GM12878 (cell line): ENCODE measurements around the gene MFSD6. TPM values are rescaled to one million over a fixed set of nuclear protein-coding genes. Genes with fewer than 3 reads are reported as not detected.
"Not testable (repeated sequence)": the region's sequence is repeated elsewhere in the genome, so short reads cannot be mapped to it uniquely, and the experiment has no call there.

Source experiments
- ATAC-seq: fragments of 200-7000 bp; cut with Tn5 transposase; 3 replicates; pipeline ENCODE4 v1.9.1; 2020; ENCODE audit warnings: mild to moderate bottlenecking, moderate library complexity
- BruUV-seq: library from RNA; stranded (reverse); fragments of 400-500 nt; replicated peaks from 2 replicates; lab custom pipeline; 2021; lab: Mats Ljungman, UMichigan
- CTCF ChIA-PET: fragments of 300-600 bp; sonication (Branson Sonifier 250); formaldehyde crosslinking; extraction: SDS; loops from one replicate; lab custom pipeline; 2021; ENCODE audit warnings: inconsistent platforms; lab: Yijun Ruan, JAX
- POLR2A ChIA-PET: fragments of 350-600 bp; formaldehyde crosslinking; extraction: SDS; loops from one replicate; lab custom pipeline; 2021; ENCODE audit warnings: inconsistent platforms; lab: Charles Lee
- RAD21 ChIA-PET: fragments of 300-600 bp; sonication (Branson Sonifier 250); formaldehyde crosslinking; loops from one replicate; lab custom pipeline; 2023; ENCODE audit warnings: antibody characterized with exemption; ENCODE audit not compliant: unreplicated experiment; lab: Charles Lee
- SMC1A ChIA-PET: fragments of 300-600 bp; sonication (Branson Sonifier 250); formaldehyde crosslinking; loops from one replicate; lab custom pipeline; 2023; ENCODE audit not compliant: unreplicated experiment, uncharacterized antibody; lab: Charles Lee
- DNase-seq: peaks from one replicate; pipeline ENCODE4 v3.0.0-alpha.2; 2011; ENCODE audit warnings: low read depth, low spot score
- FAIRE-seq: peaks from 3 replicates; lab custom pipeline; 2011; peaks lifted over from hg19 to GRCh38; lab: Jason Lieb, UNC
- H2AFZ ChIP-seq: 2 replicates; pipeline ENCODE4 v1.6.0; 2011; ENCODE audit warnings: low read depth, low read length, control low read depth; ENCODE audit not compliant: control insufficient read depth
- H3K27ac ChIP-seq: 2 replicates; pipeline ENCODE4 v1.5.1; 2011; ENCODE audit warnings: control low read depth; ENCODE audit not compliant: control insufficient read depth, insufficient read depth
- H3K27me3 ChIP-seq, 2 experiments: replicated peaks in 1 of 2; 2 replicates each; pipeline versions ENCODE4 v1.6.0 to v1.6.1; 2011; ENCODE audit warnings: low read length in 1 of 2; ENCODE audit not compliant: control insufficient read depth in 2 of 2, insufficient read depth in 2 of 2
- H3K36me3 ChIP-seq, 2 experiments: 2 replicates each; pipeline ENCODE4 v1.5.1; 2011; ENCODE audit warnings: low read length in 1 of 2; ENCODE audit not compliant: control insufficient read depth in 2 of 2, insufficient read depth in 2 of 2
- H3K4me1 ChIP-seq: 2 replicates; pipeline ENCODE4 v1.6.1; 2011; ENCODE audit warnings: mild to moderate bottlenecking, low read length, moderate library complexity, mixed read lengths; ENCODE audit not compliant: control insufficient read depth, insufficient read depth
- H3K4me2 ChIP-seq: 2 replicates; pipeline ENCODE4 v1.6.0; 2011; ENCODE audit warnings: control low read depth; ENCODE audit not compliant: control insufficient read depth, insufficient read depth
- H3K4me3 ChIP-seq: fragments of 200-600 bp; sonication (generic); 2 replicates; pipeline ENCODE4 v1.5.1; 2016
- H3K79me2 ChIP-seq: 2 replicates; pipeline ENCODE4 v1.6.0; 2011; ENCODE audit warnings: low read length; ENCODE audit not compliant: control insufficient read depth, insufficient read depth
- H3K9ac ChIP-seq: 2 replicates; pipeline ENCODE4 v1.8.0; 2011; ENCODE audit warnings: low read length, control low read depth, mixed read lengths; ENCODE audit not compliant: control insufficient read depth, insufficient read depth
- H3K9me3 ChIP-seq: replicated peaks from 3 replicates; pipeline ENCODE4 v1.5.1; 2011; ENCODE audit warnings: mild to moderate bottlenecking, low read length; ENCODE audit not compliant: control insufficient read depth, insufficient read depth
- H4K20me1 ChIP-seq: 2 replicates; pipeline ENCODE4 v1.6.0; 2011; ENCODE audit not compliant: control insufficient read depth, insufficient read depth
- POU2F2 ChIP-seq: IDR thresholded peaks from 3 replicates; pipeline ENCODE4 v1.6.1; 2011; ENCODE audit warnings: low read depth, mild to moderate bottlenecking, low read length, borderline replicate concordance
- WGBS: methylation state at CpG from one replicate; pipeline ENCODE4 v1.1.6; 2016; ENCODE audit warnings: low lambda C conversion rate; ENCODE audit not compliant: insufficient replicate concordance, insufficient coverage; ENCODE audit errors: missing lambda C conversion rate; 5-methylcytosine and 5-hydroxymethylcytosine counted together
- in situ Hi-C: fragments of 300-500 bp; cut with MboI; formaldehyde crosslinking; loops from 9 replicates; pipeline ENCODE4 v1.14.3; 2018; ENCODE audit warnings: mixed read lengths
- intact Hi-C: fragments of 100-400 bp; cut with micrococcal nuclease; formaldehyde crosslinking; loops from one replicate; pipeline ENCODE4 v1.14.2; 2022; ENCODE audit not compliant: unreplicated experiment
- polyA plus RNA-seq, 11 experiments: library from polyadenylated mRNA; depleted of rRNA in 4 of 11; unstranded in 6 of 11; stranded (reverse) in 5 of 11; fragments of >200 nt; fragmentation: Nextera tagmentation in 4 of 11; fragmentation: Illumina TruSeq in 1 of 11; extraction: Ambion mirVana in 4 of 11; extraction: Trizol in 1 of 11; gene quantifications; 1 replicate in 1 of 11; 2 replicates in 10 of 11; pipeline versions ENCODE4 v1.2.1 to v1.2.3, GENCODE V29; 2011 to 2016; ENCODE audit warnings: inconsistent platforms in 2 of 11, missing spikeins in 2 of 11, low read depth in 1 of 11
- total RNA-seq, 4 experiments: library from RNA; depleted of rRNA in 3 of 4; stranded (reverse); fragments of >200 nt in 3 of 4; fragmentation: Illumina TruSeq in 1 of 4; extraction: Trizol in 1 of 4; gene quantifications; 2 replicates each; pipeline versions ENCODE4 v1.2.1 to v1.2.3, GENCODE V29; 2013 to 2021
- TF ChIP-seq, protein P1 (sequence below): fragments of 450-650 bp; formaldehyde crosslinking; IDR thresholded peaks from 2 replicates; pipeline ENCODE4 v1.4.0; 2020; ENCODE audit warnings: mild to moderate bottlenecking, moderate library complexity

Gene MFSD6
- total and polyA plus RNA-seq, 10 of the 15 experiments (the other 5 are each of a cell fraction or from before 2014, with no cell fraction given): 6.7 to 42.6 (median 24.2) TPM

DNA sequence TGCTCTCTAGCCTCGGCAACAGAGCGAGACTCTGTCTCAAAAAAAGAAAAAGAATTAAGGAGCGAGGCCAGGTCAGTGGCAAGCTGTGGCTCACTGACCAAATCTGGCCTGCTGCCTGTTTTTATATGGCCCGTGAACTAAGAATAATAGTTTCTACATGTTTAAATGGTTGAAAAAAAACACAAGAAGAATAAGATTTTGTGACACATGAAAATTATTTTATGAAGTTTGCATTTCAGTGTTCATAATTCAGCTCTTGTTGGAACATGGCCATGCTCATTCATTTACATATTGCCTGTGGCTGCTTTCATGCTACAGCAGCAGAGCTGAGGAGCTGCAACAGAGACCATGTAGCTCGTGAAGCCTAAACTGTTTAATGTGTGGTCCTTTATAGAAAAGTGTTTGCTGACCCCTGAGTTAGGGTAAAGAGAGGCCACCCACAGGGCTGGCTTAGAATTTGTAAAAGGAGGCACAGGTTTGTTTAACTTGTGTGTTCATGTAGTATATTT lies 59.5 kb downstream of the MFSD6 start:
- ChIA-PET SMC1A (interaction anchor here (0.8 to 1.5 kb wide), 5 partner anchors 11 to 123 kb away, joined by 3 to 5 read pairs (median 3); no protein-coding TSS in a partner anchor), CTCF (interaction anchor here (1.3 kb wide), 1 partner anchor 20 kb away, joined by 4 read pairs; no protein-coding TSS in a partner anchor), RAD21 (interaction anchor here (0.8 to 1.4 kb wide), 4 partner anchors 35 to 212 kb away, joined by 3 to 6 read pairs (median 3); no protein-coding TSS in a partner anchor), POLR2A (no interaction called here)
- Histone ChIP-seq H3K36me3 (peaks cover 0 to 5% of the 10 kb centered on the region in 2 experiments; a peak in 2 of 4 replicates), H2AFZ (no peak overlapping the region; the same call in 1 of the 2 replicates), H3K27me3 (no peaks in the 10 kb centered on the region), H3K27ac (peak overlapping the region; percentile 82), H3K9ac (peak overlapping the region; percentile 10; the same call in 1 of the 2 replicates), H3K4me2 (peak overlapping the region; percentile 92), H3K9me3 (no peaks in the 10 kb centered on the region; the same call in 1 of the 3 replicates), H4K20me1 (no peaks in the 10 kb centered on the region), H3K4me3 (peak overlapping the region; percentile 11; the same call in 1 of the 2 replicates), H3K4me1 (peaks cover 62% of the 10 kb centered on the region), H3K79me2 (peaks cover 42% of the 10 kb centered on the region)
- FAIRE-seq (peak; percentile 18), DNase-seq (no peak), ATAC-seq (peak; percentile 66)
- WGBS: 2% methylated on average over 5 of the region's 5 CpGs
- BruUV-seq: no TSS peak
- in situ Hi-C loops: no loop called here
- peak; percentile 65; the same call in 1 of the 3 replicates for TF ChIP-seq POU2F2
- TF ChIP-seq, protein P1, sequence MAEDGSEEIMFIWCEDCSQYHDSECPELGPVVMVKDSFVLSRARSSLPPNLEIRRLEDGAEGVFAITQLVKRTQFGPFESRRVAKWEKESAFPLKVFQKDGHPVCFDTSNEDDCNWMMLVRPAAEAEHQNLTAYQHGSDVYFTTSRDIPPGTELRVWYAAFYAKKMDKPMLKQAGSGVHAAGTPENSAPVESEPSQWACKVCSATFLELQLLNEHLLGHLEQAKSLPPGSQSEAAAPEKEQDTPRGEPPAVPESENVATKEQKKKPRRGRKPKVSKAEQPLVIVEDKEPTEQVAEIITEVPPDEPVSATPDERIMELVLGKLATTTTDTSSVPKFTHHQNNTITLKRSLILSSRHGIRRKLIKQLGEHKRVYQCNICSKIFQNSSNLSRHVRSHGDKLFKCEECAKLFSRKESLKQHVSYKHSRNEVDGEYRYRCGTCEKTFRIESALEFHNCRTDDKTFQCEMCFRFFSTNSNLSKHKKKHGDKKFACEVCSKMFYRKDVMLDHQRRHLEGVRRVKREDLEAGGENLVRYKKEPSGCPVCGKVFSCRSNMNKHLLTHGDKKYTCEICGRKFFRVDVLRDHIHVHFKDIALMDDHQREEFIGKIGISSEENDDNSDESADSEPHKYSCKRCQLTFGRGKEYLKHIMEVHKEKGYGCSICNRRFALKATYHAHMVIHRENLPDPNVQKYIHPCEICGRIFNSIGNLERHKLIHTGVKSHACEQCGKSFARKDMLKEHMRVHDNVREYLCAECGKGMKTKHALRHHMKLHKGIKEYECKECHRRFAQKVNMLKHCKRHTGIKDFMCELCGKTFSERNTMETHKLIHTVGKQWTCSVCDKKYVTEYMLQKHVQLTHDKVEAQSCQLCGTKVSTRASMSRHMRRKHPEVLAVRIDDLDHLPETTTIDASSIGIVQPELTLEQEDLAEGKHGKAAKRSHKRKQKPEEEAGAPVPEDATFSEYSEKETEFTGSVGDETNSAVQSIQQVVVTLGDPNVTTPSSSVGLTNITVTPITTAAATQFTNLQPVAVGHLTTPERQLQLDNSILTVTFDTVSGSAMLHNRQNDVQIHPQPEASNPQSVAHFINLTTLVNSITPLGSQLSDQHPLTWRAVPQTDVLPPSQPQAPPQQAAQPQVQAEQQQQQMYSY: no peak
- intact Hi-C loops: no loop called here

DNA sequence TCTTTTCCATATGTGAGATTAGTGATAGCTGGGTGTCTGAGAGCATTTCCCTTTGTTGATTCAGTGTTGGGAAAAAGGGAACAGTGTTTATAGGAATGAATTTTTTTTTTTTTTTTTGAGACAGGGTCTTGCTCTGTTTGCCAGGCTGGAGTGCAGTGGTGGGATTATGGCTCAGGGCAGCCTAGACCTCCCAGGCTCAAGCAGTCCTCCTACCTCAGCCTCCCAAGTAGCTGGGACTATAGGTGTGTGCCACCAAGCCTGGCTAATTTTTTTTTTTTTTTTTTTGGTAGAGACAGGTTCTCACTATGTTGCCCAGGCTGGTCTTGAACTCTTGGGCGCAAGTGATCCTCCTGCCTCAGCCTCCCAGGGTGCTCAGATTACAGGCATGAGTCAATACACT lies 60.2 kb downstream of the MFSD6 start:
- ATAC-seq: peak; percentile 38
- H4K20me1 ChIP-seq, in situ Hi-C loops, intact Hi-C loops, H3K9me3 ChIP-seq, H3K27me3 ChIP-seq, H3K36me3 ChIP-seq, H2AFZ ChIP-seq, BruUV-seq, FAIRE-seq, DNase-seq: not testable (repeated sequence)
- H3K4me1 ChIP-seq: peaks cover 62% of the 10 kb centered on the region
- SMC1A ChIA-PET: interaction anchor here (0.6 to 1.1 kb wide), 3 partner anchors 12 to 193 kb away, joined by 3 to 4 read pairs (median 4); no protein-coding TSS in a partner anchor
- peak overlapping the region; percentile 22; the same call in 1 of the 2 replicates for H3K4me3 ChIP-seq
- 60% methylated on average over 1 of the region's 1 CpG for WGBS
- CTCF ChIA-PET: interaction anchor here (1.3 kb wide), 1 partner anchor 20 kb away, joined by 4 read pairs; no protein-coding TSS in a partner anchor
- H3K27ac ChIP-seq: peak overlapping the region; percentile 82
- POLR2A ChIA-PET: interaction anchor here (0.7 kb wide), 1 partner anchor 272 kb away, joined by 4 read pairs; no protein-coding TSS in a partner anchor
- RAD21 ChIA-PET: interaction anchor here (1.0 to 1.3 kb wide), 2 partner anchors 35 to 58 kb away, joined by 3 to 6 read pairs; no protein-coding TSS in a partner anchor
- H3K9ac ChIP-seq: peak overlapping the region; percentile 10; the same call in 1 of the 2 replicates
- H3K4me2 ChIP-seq: peak overlapping the region; percentile 92
- peaks cover 42% of the 10 kb centered on the region for H3K79me2 ChIP-seq
